ENCODE measurements around the gene GATAD2B. TPM values are rescaled to one million over a fixed set of nuclear protein-coding genes. Genes with fewer than 3 reads are reported as not detected.

Gene GATAD2B
- polyA plus RNA-seq, 3 donors, result 1.1 to 11.0 (median 2.0) TPM

DNA sequence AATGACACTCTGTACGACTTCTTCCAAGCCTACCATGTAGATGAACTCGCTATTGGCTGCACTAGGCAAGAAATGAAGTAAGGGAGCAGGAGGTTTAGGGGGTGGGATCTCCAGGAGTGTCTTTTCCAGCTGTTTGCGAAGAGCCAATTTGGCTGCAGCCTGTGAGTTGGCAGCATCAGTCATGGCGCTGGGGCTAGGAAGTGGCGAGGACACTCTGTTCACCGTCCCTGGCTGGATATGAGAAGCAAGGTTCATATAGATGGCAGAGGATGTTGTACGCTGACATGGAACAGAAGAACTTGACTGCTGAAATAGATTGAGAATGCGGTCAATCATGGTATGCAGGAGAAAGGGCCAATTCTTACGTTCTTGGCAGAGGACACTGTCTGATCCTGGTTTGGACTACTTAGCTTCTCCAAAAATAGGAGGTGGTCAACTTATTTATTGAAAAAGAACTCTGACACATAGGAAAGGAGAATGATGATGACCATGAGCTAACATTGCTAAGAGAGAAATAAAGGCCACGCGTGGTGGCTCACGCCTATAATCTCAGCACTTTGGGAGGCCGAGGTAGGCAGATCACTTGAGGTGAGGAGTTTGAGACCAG is 106.4 kb downstream of the GATAD2B start:
- 98% methylated on average over 12 of the region's 13 CpGs for WGBS (ENCODE audit: insufficient coverage)
- peak overlapping the region in 1 of 7 donors; percentile 42 for H3K27ac Mint-ChIP-seq
- no peaks in the 10 kb centered on the region for H3K27me3 ChIP-seq (ENCODE audit: control insufficient read depth in 2 of 2, insufficient read depth in 2 of 2, low read length in 2 of 2)
- peaks cover 2% of the 10 kb centered on the region for H3K4me1 Mint-ChIP-seq
- H2AFZ ChIP-seq (ENCODE audit: insufficient read depth, low read depth, low read length, poor library complexity, severe bottlenecking), result no peak overlapping the region
- H3K4me2 ChIP-seq (replicated peaks; ENCODE audit: extremely low read depth, low read length, poor library complexity, severe bottlenecking), result no peak overlapping the region
- H4K20me1 ChIP-seq (ENCODE audit: insufficient read depth, low read length), result no peaks in the 10 kb centered on the region
- H3K4me1 ChIP-seq (ENCODE audit: control insufficient read depth in 1 of 2, insufficient read depth in 2 of 2, low read length in 2 of 2), result no peaks in the 10 kb centered on the region
- no peaks in the 10 kb centered on the region for H3K79me2 ChIP-seq (ENCODE audit: insufficient read depth, low read length)
- H3K36me3 Mint-ChIP-seq, result peaks cover 61 to 83% of the 10 kb centered on the region in 2 donors
- H3K9me3 Mint-ChIP-seq, result no peaks in the 10 kb centered on the region
- no peak overlapping the region for H3K27ac ChIP-seq (ENCODE audit: low read depth in 1 of 2, low read length in 2 of 2)
- peaks cover 74 to 86% of the 10 kb centered on the region in 2 donors for H3K36me3 ChIP-seq (replicated peaks in 1 of 2; ENCODE audit: control insufficient read depth in 1 of 2, insufficient read depth in 2 of 2, low read length in 2 of 2)
- no peak overlapping the region for H3K4me3 Mint-ChIP-seq
- no peaks in the 10 kb centered on the region for H3K9me3 ChIP-seq (replicated peaks in 1 of 2; ENCODE audit: control insufficient read depth in 1 of 2, insufficient read depth in 1 of 2, low read length in 2 of 2)
- TF ChIP-seq, protein P1, sequence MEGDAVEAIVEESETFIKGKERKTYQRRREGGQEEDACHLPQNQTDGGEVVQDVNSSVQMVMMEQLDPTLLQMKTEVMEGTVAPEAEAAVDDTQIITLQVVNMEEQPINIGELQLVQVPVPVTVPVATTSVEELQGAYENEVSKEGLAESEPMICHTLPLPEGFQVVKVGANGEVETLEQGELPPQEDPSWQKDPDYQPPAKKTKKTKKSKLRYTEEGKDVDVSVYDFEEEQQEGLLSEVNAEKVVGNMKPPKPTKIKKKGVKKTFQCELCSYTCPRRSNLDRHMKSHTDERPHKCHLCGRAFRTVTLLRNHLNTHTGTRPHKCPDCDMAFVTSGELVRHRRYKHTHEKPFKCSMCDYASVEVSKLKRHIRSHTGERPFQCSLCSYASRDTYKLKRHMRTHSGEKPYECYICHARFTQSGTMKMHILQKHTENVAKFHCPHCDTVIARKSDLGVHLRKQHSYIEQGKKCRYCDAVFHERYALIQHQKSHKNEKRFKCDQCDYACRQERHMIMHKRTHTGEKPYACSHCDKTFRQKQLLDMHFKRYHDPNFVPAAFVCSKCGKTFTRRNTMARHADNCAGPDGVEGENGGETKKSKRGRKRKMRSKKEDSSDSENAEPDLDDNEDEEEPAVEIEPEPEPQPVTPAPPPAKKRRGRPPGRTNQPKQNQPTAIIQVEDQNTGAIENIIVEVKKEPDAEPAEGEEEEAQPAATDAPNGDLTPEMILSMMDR (IDR thresholded peaks at IDR 0.05), result no peak
- no peak for DNase-seq
- no peak overlapping the region for H3K4me3 ChIP-seq (replicated peaks in 1 of 3; ENCODE audit: low read depth in 2 of 3, low read length in 3 of 3)
- H3K27me3 Mint-ChIP-seq (ENCODE audit: low read depth in 3 of 3), result peaks cover 0 to 4% (median 2%) of the 10 kb centered on the region in 3 donors
- H3K9ac ChIP-seq (ENCODE audit: insufficient read depth, low read length, poor library complexity, severe bottlenecking), result no peak overlapping the region
- intact Hi-C loops (cut with micrococcal nuclease), result loop anchor here in 1 of 2 donors (10.0 kb wide), 1 partner anchor 58 kb away; no protein-coding TSS in a partner anchor

GRCh38 chr1:153805886-153806719 is 116.7 kb downstream of the GATAD2B start:
- peaks cover 54% of the 10 kb centered on the region for H3K4me1 Mint-ChIP-seq
- intact Hi-C loops (cut with micrococcal nuclease), result loop anchor here in 1 of 2 donors (5.0 kb wide), 1 partner anchor 116 kb away; the partner anchor contains the start of gene GATAD2B

More at GRCh38 chr1:153805886-153806719, 116.7 kb downstream of the GATAD2B start:
- Histone ChIP-seq H4K20me1 (ENCODE audit: insufficient read depth, low read length) (no peaks in the 10 kb centered on the region), H3K9me3 (replicated peaks in 1 of 2; ENCODE audit: control insufficient read depth in 1 of 2, insufficient read depth in 1 of 2, low read length in 2 of 2) (no peaks in the 10 kb centered on the region), H3K79me2 (ENCODE audit: insufficient read depth, low read length) (no peaks in the 10 kb centered on the region), H3K4me2 (replicated peaks; ENCODE audit: extremely low read depth, low read length, poor library complexity, severe bottlenecking) (peak overlapping the region; percentile 29), H3K27me3 (ENCODE audit: control insufficient read depth in 2 of 2, insufficient read depth in 2 of 2, low read length in 2 of 2) (no peaks in the 10 kb centered on the region), H2AFZ (ENCODE audit: insufficient read depth, low read depth, low read length, poor library complexity, severe bottlenecking) (peak overlapping the region; percentile 47), H3K27ac (ENCODE audit: low read depth in 1 of 2, low read length in 2 of 2) (peak overlapping the region; percentile 92 to 96), H3K9ac (ENCODE audit: insufficient read depth, low read length, poor library complexity, severe bottlenecking) (peak overlapping the region; percentile 47), H3K36me3 (replicated peaks in 1 of 2; ENCODE audit: control insufficient read depth in 1 of 2, insufficient read depth in 2 of 2, low read length in 2 of 2) (peaks cover 26 to 37% of the 10 kb centered on the region in 2 donors), H3K4me3 (replicated peaks in 1 of 3; ENCODE audit: low read depth in 2 of 3, low read length in 3 of 3) (peak overlapping the region in 1 of 3 experiments; percentile 29), H3K4me1 (ENCODE audit: control insufficient read depth in 1 of 2, insufficient read depth in 2 of 2, low read length in 2 of 2) (peaks cover 50 to 54% of the 10 kb centered on the region in 2 donors)
- TF ChIP-seq, protein P1 (IDR thresholded peaks at IDR 0.05), result no peak
- peaks cover 62 to 63% of the 10 kb centered on the region in 2 donors for H3K36me3 Mint-ChIP-seq
- WGBS (ENCODE audit: insufficient coverage), result 100% methylated on average over 1 of the region's 11 CpGs
- no peaks in the 10 kb centered on the region for H3K9me3 Mint-ChIP-seq
- H3K27me3 Mint-ChIP-seq (ENCODE audit: low read depth in 3 of 3), result peaks cover 0 to 7% (median 3%) of the 10 kb centered on the region in 3 donors
- H3K4me3 Mint-ChIP-seq, result no peak overlapping the region
- H3K27ac Mint-ChIP-seq, result peak overlapping the region; percentile 92 to 100 (median 98)
- peak; percentile 53 to 77 (median 62) for DNase-seq

Measured in CD14-positive monocyte (primary cell).